ENCODE data around the gene HOXB2.

HOXB2 gene

GRCh38 chr17:48552466-48553189 lies 7.7 kb upstream of the HOXB2 start:
- DNase-seq (ENCODE audit: low read depth), result no peak

- no peak for DNase-seq (ENCODE audit: low read depth)
These were observed 6.9 kb upstream of the HOXB2 start for GRCh38 chr17:48551596-48552465.

- no peak for DNase-seq (ENCODE audit: low read depth)
These were observed 6.3 kb upstream of the HOXB2 start for GRCh38 chr17:48551214-48551555.

GRCh38 chr17:48550502-48551213 lies 5.7 kb upstream of the HOXB2 start:
- no peak for DNase-seq (ENCODE audit: low read depth)

GRCh38 chr17:48549914-48550501 lies 5.1 kb upstream of the HOXB2 start:
- no peak for DNase-seq (ENCODE audit: low read depth)

- DNase-seq (ENCODE audit: low read depth), result no peak
These were observed 4.3 kb upstream of the HOXB2 start for GRCh38 chr17:48549281-48549630.

GRCh38 chr17:48548523-48549280 lies 3.8 kb upstream of the HOXB2 start:
- DNase-seq (ENCODE audit: low read depth), result no peak

- no peak for DNase-seq (ENCODE audit: low read depth)
These were observed 3.1 kb upstream of the HOXB2 start for GRCh38 chr17:48547808-48548522.

GRCh38 chr17:48546924-48547807 lies 2.3 kb upstream of the HOXB2 start:
- DNase-seq (ENCODE audit: low read depth), result no peak

- DNase-seq (ENCODE audit: low read depth), result no peak
These were observed 1.4 kb upstream of the HOXB2 start for GRCh38 chr17:48546137-48546923.

- DNase-seq (ENCODE audit: low read depth), result no peak
These were observed 630 bp upstream of the HOXB2 start for GRCh38 chr17:48545539-48545938.

GRCh38 chr17:48544349-48545021 lies 424 bp downstream of the HOXB2 start:
- peak; percentile 39 for DNase-seq (ENCODE audit: low read depth)

- DNase-seq (ENCODE audit: low read depth), result no peak
These were observed 1.0 kb downstream of the HOXB2 start for GRCh38 chr17:48543854-48544348.

- DNase-seq (ENCODE audit: low read depth), result peak; percentile 71
These were observed 1.6 kb downstream of the HOXB2 start for GRCh38 chr17:48543107-48543853.

GRCh38 chr17:48542698-48543106 lies 2.2 kb downstream of the HOXB2 start:
- no peak for DNase-seq (ENCODE audit: low read depth)

- DNase-seq (ENCODE audit: low read depth), result no peak
These were observed 2.7 kb downstream of the HOXB2 start for GRCh38 chr17:48542114-48542656.

GRCh38 chr17:48541577-48542113 lies 3.3 kb downstream of the HOXB2 start:
- DNase-seq (ENCODE audit: low read depth), result peak; percentile 15

Data from ELR (cell line).